Measurements from ENCODE around the gene RHBDL2.

RHBDL2 gene

GRCh38 chr1:38872401-38873026 lies 69.1 kb downstream of the RHBDL2 start:
- H3K27ac ChIP-seq: peak overlapping the region; percentile 78
- no peak for TF ChIP-seq CTCF (conservative IDR thresholded peaks at IDR 0.05; ENCODE audit: low read depth)
- ChIA-PET CTCF (interaction anchor here (0.5 to 0.7 kb wide), 3 partner anchors 11 to 166 kb away, joined by 3 to 4 read pairs (median 3); no protein-coding TSS in a partner anchor), POLR2A (ENCODE audit: low non-redundant PET) (interaction anchor here (1.0 kb wide), 1 partner anchor 154 kb away, joined by 3 read pairs; the partner anchor contains the start of gene NDUFS5)
- DNase-seq (ENCODE audit: low spot score): peak; percentile 32

DNA sequence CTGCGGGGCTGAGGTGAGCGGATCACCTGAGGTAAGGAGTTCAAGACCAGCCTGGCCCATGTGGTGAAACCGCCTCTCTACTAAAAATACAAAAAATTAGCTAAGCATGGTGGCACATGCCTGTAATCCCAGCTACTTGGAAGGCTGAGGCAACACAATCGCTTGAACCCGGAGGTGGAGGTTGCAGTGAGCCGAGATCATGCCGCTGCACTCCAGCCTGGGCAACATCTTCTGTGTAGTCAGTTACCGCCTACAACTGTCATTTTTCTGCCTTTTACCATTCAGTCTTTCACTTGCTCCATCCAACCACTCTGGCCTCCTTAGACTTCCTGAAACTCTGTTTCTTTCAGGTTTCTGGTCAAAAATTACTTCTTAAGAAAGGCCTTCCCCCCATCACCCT lies 70.6 kb downstream of the RHBDL2 start:
- no peak overlapping the region for H3K27ac ChIP-seq
- TF ChIP-seq CTCF (conservative IDR thresholded peaks at IDR 0.05; ENCODE audit: low read depth): no peak
- POLR2A ChIA-PET (ENCODE audit: low non-redundant PET): no interaction called here
- no peak for DNase-seq (ENCODE audit: low spot score)
- CTCF ChIA-PET: interaction anchor here (0.6 kb wide), 1 partner anchor 668 kb away, joined by 3 read pairs; no protein-coding TSS in a partner anchor

- CTCF ChIA-PET: no interaction called here
- no peak overlapping the region for H3K27ac ChIP-seq
- no peak for TF ChIP-seq CTCF (conservative IDR thresholded peaks at IDR 0.05; ENCODE audit: low read depth)
- no peak for DNase-seq (ENCODE audit: low spot score)
- POLR2A ChIA-PET (ENCODE audit: low non-redundant PET): no interaction called here
These were observed 74.4 kb downstream of the RHBDL2 start for GRCh38 chr1:38867208-38867607.

DNA sequence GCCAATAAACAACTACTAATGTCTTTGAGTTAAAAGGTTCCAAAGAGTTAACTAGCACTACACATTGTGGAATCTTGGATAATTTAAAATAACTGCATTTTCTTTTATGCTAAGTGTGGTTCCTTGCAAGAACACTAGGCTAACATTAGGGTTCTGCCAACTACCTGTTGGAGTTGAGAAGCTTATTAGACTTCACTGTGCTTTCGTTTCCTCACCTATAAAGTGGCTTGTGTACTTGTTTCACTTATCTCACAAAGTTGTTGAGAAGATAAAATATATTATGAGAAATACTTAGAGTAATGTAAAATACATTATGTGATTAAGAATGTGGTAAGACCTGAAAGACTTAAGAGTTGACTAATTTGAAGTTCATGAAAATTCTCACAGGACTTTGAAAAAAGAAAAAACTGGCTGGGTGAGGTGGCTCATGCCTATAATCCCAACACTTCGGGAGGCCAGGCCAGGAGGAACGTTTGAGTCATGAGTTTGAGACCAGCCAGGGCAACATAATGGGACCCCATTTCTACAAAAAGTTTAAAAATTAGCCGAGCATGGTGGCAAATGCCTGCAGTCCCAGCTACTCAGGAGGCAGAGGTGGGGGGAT lies 76.4 kb downstream of the RHBDL2 start:
- CTCF ChIA-PET: interaction anchor here (0.6 to 1.2 kb wide), 2 partner anchors 16 to 111 kb away, joined by 3 to 5 read pairs; no protein-coding TSS in a partner anchor
- DNase-seq (ENCODE audit: low spot score): no peak
- H3K27ac ChIP-seq: no peak overlapping the region
- no peak for TF ChIP-seq CTCF (conservative IDR thresholded peaks at IDR 0.05; ENCODE audit: low read depth)
- POLR2A ChIA-PET (ENCODE audit: low non-redundant PET): no interaction called here

GRCh38 chr1:38860454-38860795 lies 81.2 kb downstream of the RHBDL2 start:
- ChIA-PET CTCF (no interaction called here), POLR2A (ENCODE audit: low non-redundant PET) (interaction anchor here (0.6 kb wide), 1 partner anchor 105 kb away, joined by 3 read pairs; no protein-coding TSS in a partner anchor)
- peak; percentile 15 for DNase-seq (ENCODE audit: low spot score)
- no peak for TF ChIP-seq CTCF (conservative IDR thresholded peaks at IDR 0.05; ENCODE audit: low read depth)
- H3K27ac ChIP-seq: peak overlapping the region; percentile 95

GRCh38 chr1:38859561-38860453 lies 81.8 kb downstream of the RHBDL2 start, which contains the start of gene RRAGC:
Gene RRAGC, minus strand, starts transcription at chr1:38859772. Its CDS starts 126 bp downstream, at chr1:38859646.
- POLR2A ChIA-PET (ENCODE audit: low non-redundant PET): interaction anchor here (0.6 kb wide), 1 partner anchor 106 kb away, joined by 3 read pairs; no protein-coding TSS in a partner anchor
- no peak for TF ChIP-seq CTCF (conservative IDR thresholded peaks at IDR 0.05; ENCODE audit: low read depth)
- DNase-seq (ENCODE audit: low spot score): peak; percentile 100
- peak within 1 kb of the TSS; percentile 95 for H3K27ac ChIP-seq
- CTCF ChIA-PET: no interaction called here
